GM23338 (cell line): Measurements from ENCODE around the gene KLHL36. TPM values are rescaled to one million over a fixed set of nuclear protein-coding genes. Genes with fewer than 3 reads are reported as not detected.

Source experiments
- ATAC-seq: fragments of 200-7000 bp; cut with Tn5 transposase; 3 replicates; pipeline ENCODE4 v1.9.1; 2020
- DNase-seq: peaks from one replicate; pipeline ENCODE4 v3.0.0-alpha.2; 2015; ENCODE audit warnings: low spot score
- H2AFZ ChIP-seq: fragments of 200-600 bp; sonication (generic); 2 replicates; pipeline ENCODE4 v1.8.0; 2016; ENCODE audit warnings: antibody characterized with exemption, mild to moderate bottlenecking, moderate library complexity
- H3F3A ChIP-seq: fragments of 200-600 bp; sonication (generic); replicated peaks from 2 replicates; pipeline ENCODE4 v1.8.0; 2017; ENCODE audit warnings: antibody characterized with exemption, mixed run types, low read depth
- H3K27ac ChIP-seq: fragments of 200-600 bp; sonication (generic); 2 replicates; pipeline ENCODE4 v1.6.1; 2016; ENCODE audit warnings: low read depth
- H3K27me3 ChIP-seq: fragments of 200-600 bp; sonication (generic); 2 replicates; pipeline ENCODE4 v1.8.0; 2016; ENCODE audit warnings: mild to moderate bottlenecking, mixed run types, moderate library complexity; ENCODE audit not compliant: insufficient read depth
- H3K36me3 ChIP-seq: fragments of 200-600 bp; sonication (generic); 2 replicates; pipeline ENCODE4 v1.8.0; 2016; ENCODE audit warnings: mild to moderate bottlenecking; ENCODE audit not compliant: insufficient read depth
- H3K4me1 ChIP-seq: fragments of 200-600 bp; sonication (generic); 2 replicates; pipeline ENCODE4 v1.8.0; 2016; ENCODE audit warnings: mild to moderate bottlenecking, moderate library complexity; ENCODE audit not compliant: insufficient read depth
- H3K4me2 ChIP-seq: fragments of 200-600 bp; sonication (generic); 2 replicates; pipeline ENCODE4 v1.7.1; 2017; ENCODE audit warnings: mixed run types
- H3K4me3 ChIP-seq: fragments of 200-600 bp; sonication (generic); 2 replicates; pipeline ENCODE4 v1.6.1; 2016; ENCODE audit warnings: mixed run types
- H3K79me2 ChIP-seq: fragments of 200-600 bp; sonication (generic); replicated peaks from 2 replicates; pipeline ENCODE4 v1.8.0; 2017; ENCODE audit warnings: mild to moderate bottlenecking; ENCODE audit not compliant: insufficient read depth
- H3K9me2 ChIP-seq: fragments of 200-600 bp; sonication (generic); 2 replicates; pipeline ENCODE4 v1.8.0; 2017; ENCODE audit not compliant: insufficient read depth
- H4K20me1 ChIP-seq: fragments of 200-600 bp; sonication (generic); replicated peaks from 2 replicates; pipeline ENCODE4 v1.8.0; 2017; ENCODE audit warnings: mild to moderate bottlenecking; ENCODE audit not compliant: insufficient read depth
- H3K27ac Mint-ChIP-seq: 2 replicates; pipeline ENCODE4 v1.8.0; 2020; ENCODE audit warnings: inconsistent platforms, mild to moderate bottlenecking, moderate library complexity, mixed read lengths
- H3K27me3 Mint-ChIP-seq: 3 replicates; pipeline ENCODE4 v1.8.0; 2022; ENCODE audit warnings: low read depth, mild to moderate bottlenecking, moderate library complexity, mixed read lengths, inconsistent platforms; ENCODE audit not compliant: insufficient read depth, poor library complexity
- H3K36me3 Mint-ChIP-seq: 3 replicates; pipeline ENCODE4 v1.8.0; 2021; ENCODE audit warnings: low read depth, mild to moderate bottlenecking, inconsistent platforms, moderate library complexity, mixed read lengths
- H3K4me1 Mint-ChIP-seq: 3 replicates; pipeline ENCODE4 v1.8.0; 2020; ENCODE audit warnings: mild to moderate bottlenecking, inconsistent platforms, mixed read lengths
- H3K4me3 Mint-ChIP-seq: 3 replicates; pipeline ENCODE4 v1.8.0; 2021; ENCODE audit warnings: moderate library complexity, mild to moderate bottlenecking, inconsistent platforms, mixed read lengths
- H3K9me3 Mint-ChIP-seq: 3 replicates; pipeline ENCODE4 v1.8.0; 2020; ENCODE audit warnings: moderate library complexity, mild to moderate bottlenecking, inconsistent platforms, mixed read lengths
- CTCF ChIP-seq, 2 experiments: fragments of 200-600 bp in 1 of 2; sonication (generic) in 1 of 2; conservative IDR thresholded peaks; 2 replicates each; pipeline versions ENCODE4 v1.5.1 to v1.6.1; 2016 to 2017; ENCODE audit warnings: antibody characterized with exemption in 2 of 2, low read depth in 2 of 2, mild to moderate bottlenecking in 2 of 2, moderate library complexity in 1 of 2
- ETS1 ChIP-seq: IDR thresholded peaks from 2 replicates; pipeline ENCODE4 v1.6.1; 2016; ENCODE audit warnings: antibody characterized with exemption
- EZH2 ChIP-seq: fragments of 200-600 bp; sonication (generic); IDR thresholded peaks from one replicate; pipeline ENCODE4 v1.8.0; 2017; ENCODE audit warnings: antibody characterized with exemption, mild to moderate bottlenecking, low read depth; ENCODE audit not compliant: unreplicated experiment
- EZH2phosphoT487 ChIP-seq: fragments of 200-600 bp; sonication (generic); IDR thresholded peaks from one replicate; pipeline ENCODE4 v1.8.1; 2018; ENCODE audit warnings: antibody characterized with exemption; ENCODE audit not compliant: unreplicated experiment
- JUNB ChIP-seq: IDR thresholded peaks from one replicate; pipeline ENCODE4 v1.6.1; 2016; ENCODE audit warnings: antibody characterized with exemption; ENCODE audit not compliant: unreplicated experiment
- NANOG ChIP-seq: IDR thresholded peaks from 2 replicates; pipeline ENCODE4 v1.6.1; 2016; ENCODE audit warnings: antibody characterized with exemption, borderline replicate concordance
- POLR2AphosphoS5 ChIP-seq: IDR thresholded peaks from 2 replicates; pipeline ENCODE4 v1.6.1; 2016; ENCODE audit warnings: antibody characterized with exemption, low read depth
- REST ChIP-seq: IDR thresholded peaks from one replicate; pipeline ENCODE4 v1.6.1; 2018; ENCODE audit warnings: antibody characterized with exemption; ENCODE audit not compliant: unreplicated experiment
- STAT1 ChIP-seq: IDR thresholded peaks from one replicate; pipeline ENCODE4 v1.6.1; 2016; ENCODE audit warnings: antibody characterized with exemption; ENCODE audit not compliant: unreplicated experiment
- ZNF331 ChIP-seq: fragments of 250-450 bp; sonication (Bioruptor Pico); IDR thresholded peaks from 2 replicates; pipeline ENCODE4 v1.5.0; 2020; ENCODE audit warnings: low read depth, mild to moderate bottlenecking, moderate library complexity
- ZNF462 ChIP-seq: fragments of 250-450 bp; sonication (Bioruptor Pico); IDR thresholded peaks from 2 replicates; pipeline ENCODE4 v1.5.0; 2020; ENCODE audit warnings: mild to moderate bottlenecking, moderate library complexity
- polyA plus RNA-seq: library from polyadenylated mRNA; unstranded; fragments of >200 nt; fragmentation: Nextera tagmentation; extraction: Ambion mirVana; gene quantifications from 2 replicates; pipeline ENCODE4 v1.2.1, GENCODE V29; 2016
- total RNA-seq: library from RNA; depleted of rRNA; stranded (reverse); fragments of >200 nt; shearing (Covaris generic); gene quantifications from 2 replicates; pipeline ENCODE4 v1.2.3, GENCODE V29; 2014

The KLHL36 gene
- total and polyA plus RNA-seq, 2 experiments from 2014 or later = 13.4 to 70.4 TPM

GRCh38 chr16:84690088-84690819 is 41.9 kb downstream of the KLHL36 start:
- DNase-seq = no peak
- H2AFZ ChIP-seq = no peak overlapping the region
- H3F3A ChIP-seq = no peaks in the 10 kb centered on the region
- H4K20me1 ChIP-seq = no peaks in the 10 kb centered on the region
- H3K9me3 Mint-ChIP-seq = peaks cover 11% of the 10 kb centered on the region
- 0 out of 2 replicates have a peak, but pooled peaks cover 3% of the 10 kb centered on the region for H3K36me3 ChIP-seq
- H3K27me3 ChIP-seq = no peaks in the 10 kb centered on the region
- no peak for ATAC-seq
- H3K27me3 Mint-ChIP-seq = peaks cover 5% of the 10 kb centered on the region
- no peak overlapping the region for H3K27ac Mint-ChIP-seq
- no peaks in the 10 kb centered on the region for H3K9me2 ChIP-seq
- H3K4me1 ChIP-seq = peaks cover 6% of the 10 kb centered on the region; the same call in 1 of the 2 replicates
- H3K4me3 ChIP-seq = no peak overlapping the region
- no peak for TF ChIP-seq EZH2
- TF ChIP-seq CTCF (conservative IDR thresholded peaks at IDR 0.05; ENCODE audit: low read depth in 2 of 2) = no peak
- no peak for TF ChIP-seq STAT1
- no peak for TF ChIP-seq EZH2phosphoT487
- TF ChIP-seq ZNF331 (CRISPR knock-in tag) = no peak
- TF ChIP-seq ZNF462 (CRISPR knock-in tag) = no peak
- no peak for TF ChIP-seq ETS1
- no peak for TF ChIP-seq POLR2AphosphoS5
- TF ChIP-seq NANOG = no peak
- no peak for TF ChIP-seq REST
- no peak for TF ChIP-seq JUNB
- no peak overlapping the region for H3K27ac ChIP-seq
- H3K4me2 ChIP-seq = no peak overlapping the region
- no peaks in the 10 kb centered on the region for H3K79me2 ChIP-seq
- no peak overlapping the region for H3K4me3 Mint-ChIP-seq
- H3K36me3 Mint-ChIP-seq = no peaks in the 10 kb centered on the region
- peaks cover under 1% of the 10 kb centered on the region for H3K4me1 Mint-ChIP-seq
